ENCODE results near the gene CELF5.

DNA sequence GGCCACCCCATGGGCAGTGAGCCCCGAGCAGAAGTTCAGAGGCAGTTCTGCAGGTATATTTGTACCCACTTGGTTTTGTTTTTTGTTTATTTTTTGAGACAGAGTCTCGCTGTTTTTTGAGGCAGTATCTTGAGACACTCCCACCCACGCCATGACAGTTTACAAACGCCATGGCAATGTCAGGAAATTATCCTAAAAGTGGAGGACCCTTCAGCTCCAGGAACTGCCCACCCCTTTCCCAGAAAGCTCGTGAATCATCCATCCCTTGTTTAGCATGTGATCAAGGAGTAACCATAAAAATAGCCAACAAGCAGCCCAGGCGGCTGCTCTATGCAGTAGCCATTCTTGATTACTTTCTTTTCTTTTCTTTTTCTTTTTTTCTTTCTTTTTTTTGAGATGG lies 41.0 kb downstream of the CELF5 start:
- no peak for TF ChIP-seq POLR2A (IDR thresholded peaks at IDR 0.05)
- TF ChIP-seq CTCF (IDR thresholded peaks at IDR 0.05 in 8 of 11, conservative IDR thresholded peaks at IDR 0.05 in 3 of 11): no peak
- TF ChIP-seq POLR2AphosphoS5 (IDR thresholded peaks at IDR 0.05): no peak
